ENCODE results near the gene CD14.
"Not testable (repeated sequence)": the region's sequence is repeated elsewhere in the genome, so short reads cannot be mapped to it uniquely, and the experiment has no call there.

CD14 gene

GRCh38 chr5:140672455-140673186 lies 39.6 kb upstream of the CD14 start:
- ChIA-PET CTCF (no interaction called here), POLR2A (interaction anchor here (1.0 to 1.6 kb wide), 4 partner anchors 10 to 39 kb away, joined by 3 to 6 read pairs (median 4); partner anchors contain the start of genes HARS1, HARS2, IK and NDUFA2)

GRCh38 chr5:140671472-140672125 lies 38.6 kb upstream of the CD14 start:
- TF ChIP-seq ZFP41 (tag by site-specific recombination; IDR thresholded peaks at IDR 0.05; ENCODE audit: borderline replicate concordance) = no peak
- TF ChIP-seq ZNF324 (tag by site-specific recombination; IDR thresholded peaks at IDR 0.05) = no peak
- TF ChIP-seq ZNF677 (tag by site-specific recombination; IDR thresholded peaks at IDR 0.05) = 0 out of 2 replicates have a peak, but pooled peaks have one; percentile 37
- Histone ChIP-seq H3K9me3 (ENCODE audit: control insufficient read depth, insufficient read depth, low read depth, low read length) (no peaks in the 10 kb centered on the region), H3K4me1 (ENCODE audit: control insufficient read depth, insufficient read depth, low read length) (no peaks in the 10 kb centered on the region), H3K27ac (ENCODE audit: extremely low read depth, low read depth, low read length) (no peak overlapping the region), H3K4me3 (ENCODE audit: low read depth, low read length) (no peak overlapping the region), H3K36me3 (ENCODE audit: control insufficient read depth in 2 of 2, insufficient read depth in 1 of 2, low read length in 2 of 2) (peaks cover 17 to 97% of the 10 kb centered on the region in 2 experiments)
- POLR2A ChIA-PET = interaction anchor here (0.6 to 1.6 kb wide), 5 partner anchors 19 to 49 kb away, joined by 3 to 6 read pairs (median 3); partner anchors contain the start of genes HARS1, HARS2, IK and NDUFA2
- CTCF ChIA-PET = no interaction called here

More at GRCh38 chr5:140672455-140673186, 39.6 kb upstream of the CD14 start:
- peaks cover 17 to 97% of the 10 kb centered on the region in 2 experiments for H3K36me3 ChIP-seq (ENCODE audit: control insufficient read depth in 2 of 2, insufficient read depth in 1 of 2, low read length in 2 of 2)
- no peak overlapping the region for H3K4me3 ChIP-seq (ENCODE audit: low read depth, low read length)
- no peak for TF ChIP-seq ZNF169 (tag by site-specific recombination; IDR thresholded peaks at IDR 0.05)
- no peak for TF ChIP-seq ZNF707 (tag by site-specific recombination; IDR thresholded peaks at IDR 0.05)
- TF ChIP-seq GLIS2 (tag by site-specific recombination; IDR thresholded peaks at IDR 0.05) = no peak
- no peak for TF ChIP-seq HOXC10 (CRISPR knock-in tag; IDR thresholded peaks at IDR 0.05)
- no peak for TF ChIP-seq KLF10 (tag by site-specific recombination; IDR thresholded peaks at IDR 0.05)
- TF ChIP-seq PRDM2 (tag by site-specific recombination; IDR thresholded peaks at IDR 0.05; ENCODE audit: borderline replicate concordance) = no peak
- TF ChIP-seq ZNF645 (tag by site-specific recombination; IDR thresholded peaks at IDR 0.05) = no peak
- TF ChIP-seq HOXD13 (CRISPR knock-in tag; IDR thresholded peaks at IDR 0.05; ENCODE audit: borderline replicate concordance) = no peak
- no peak for TF ChIP-seq ZBTB20 (tag by site-specific recombination; IDR thresholded peaks at IDR 0.05)
- no peak for TF ChIP-seq ZNF548 (tag by site-specific recombination; IDR thresholded peaks at IDR 0.05)
- no peaks in the 10 kb centered on the region for H3K9me3 ChIP-seq (ENCODE audit: control insufficient read depth, insufficient read depth, low read depth, low read length)
- H3K4me1 ChIP-seq (ENCODE audit: control insufficient read depth, insufficient read depth, low read length) = no peaks in the 10 kb centered on the region
- no peak overlapping the region for H3K27ac ChIP-seq (ENCODE audit: extremely low read depth, low read depth, low read length)

- CTCF ChIA-PET; H3K4me1 ChIP-seq (ENCODE audit: control insufficient read depth, insufficient read depth, low read length); H3K4me3 ChIP-seq (ENCODE audit: low read depth, low read length); H3K27ac ChIP-seq (ENCODE audit: extremely low read depth, low read depth, low read length); H3K9me3 ChIP-seq (ENCODE audit: control insufficient read depth, insufficient read depth, low read depth, low read length): not testable (repeated sequence)
- 0 out of 2 replicates have a peak, but pooled peaks have one; percentile 18 for TF ChIP-seq GLIS2 (tag by site-specific recombination; IDR thresholded peaks at IDR 0.05)
- H3K36me3 ChIP-seq (ENCODE audit: control insufficient read depth in 2 of 2, insufficient read depth in 1 of 2, low read length in 2 of 2) = peaks cover 17 to 92% of the 10 kb centered on the region in 2 experiments
- POLR2A ChIA-PET = interaction anchor here (0.9 to 1.5 kb wide), 2 partner anchors 20 to 24 kb away, joined by 3 to 5 read pairs; partner anchors contain the start of genes HARS1, HARS2, IK and NDUFA2
Measured at GRCh38 chr5:140671035-140671434, 38.1 kb upstream of the CD14 start.

All from HEK293 (cell line).